Bone marrow (tissue), 2 donors: ENCODE data around the gene IDH3G.

Experiments
- DNase-seq, 2 donors: peaks; one replicate each; lab custom pipeline; 2025; lab: John Stamatoyannopoulos, UW

The IDH3G gene

DNA sequence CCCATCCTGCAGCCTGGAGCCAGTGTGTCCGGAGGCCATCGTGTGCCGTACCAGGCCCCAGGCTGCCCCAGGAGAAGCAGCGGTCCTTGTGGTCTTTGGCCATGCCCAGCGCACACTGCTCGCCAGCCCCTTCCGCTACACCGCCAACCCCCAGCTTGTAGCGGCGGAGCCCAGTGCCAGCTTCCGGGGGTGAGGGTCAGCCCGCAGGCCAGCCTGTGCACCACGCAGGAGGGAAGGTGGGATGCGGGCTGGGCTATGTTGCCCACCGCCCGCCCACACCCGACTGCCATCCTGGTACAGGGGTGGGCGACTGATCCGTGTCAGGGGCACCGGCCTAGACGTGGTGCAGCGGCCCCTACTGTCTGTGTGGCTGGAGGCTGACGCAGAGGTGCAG is 21.0 kb downstream of the IDH3G start:
- DNase-seq, result no peak

DNA sequence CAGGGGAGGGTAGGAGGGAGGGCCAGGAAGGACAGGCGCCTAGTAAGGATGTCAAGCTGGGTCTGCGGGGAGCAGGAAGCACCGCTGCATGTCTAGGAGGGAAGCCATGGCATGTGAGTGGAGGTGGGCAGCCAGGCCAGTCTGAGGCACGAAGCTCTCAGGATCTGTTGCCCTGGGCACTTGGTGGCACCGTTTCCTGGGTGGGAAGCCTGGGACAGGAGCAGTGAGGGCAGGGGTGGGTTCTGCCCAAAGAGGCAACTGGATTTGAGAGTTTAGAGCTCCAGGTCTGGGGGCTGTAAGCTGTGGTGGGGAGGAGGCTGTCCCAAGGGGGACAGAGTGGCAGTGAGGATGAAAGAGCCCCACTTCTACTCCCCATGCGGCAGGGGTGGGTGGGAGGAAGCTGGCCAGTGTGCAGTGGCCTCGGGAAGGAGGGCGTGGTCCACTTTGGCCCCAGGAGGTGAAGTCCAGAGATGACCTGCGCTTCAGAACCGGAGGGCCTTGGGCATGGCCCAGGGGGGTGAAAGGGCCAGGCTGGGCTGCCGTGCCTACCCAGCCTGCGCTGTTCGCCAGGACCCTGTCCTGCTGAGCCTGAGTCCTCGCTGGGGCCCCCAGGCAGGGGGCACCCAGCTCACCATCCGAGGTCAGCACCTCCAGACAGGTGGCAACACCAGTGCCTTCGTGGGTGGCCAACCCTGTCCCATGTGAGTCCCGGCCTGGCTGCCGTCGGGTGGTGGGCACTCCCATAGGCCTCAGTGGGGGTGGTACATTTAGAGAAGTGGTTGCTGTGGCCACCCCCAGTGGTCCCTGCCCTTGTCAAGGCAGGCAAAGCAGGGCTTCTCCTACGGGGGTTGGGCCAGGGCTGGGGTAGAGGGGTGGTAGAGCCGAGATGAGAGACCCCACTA is 21.6 kb downstream of the IDH3G start:
- DNase-seq, result no peak

DNA sequence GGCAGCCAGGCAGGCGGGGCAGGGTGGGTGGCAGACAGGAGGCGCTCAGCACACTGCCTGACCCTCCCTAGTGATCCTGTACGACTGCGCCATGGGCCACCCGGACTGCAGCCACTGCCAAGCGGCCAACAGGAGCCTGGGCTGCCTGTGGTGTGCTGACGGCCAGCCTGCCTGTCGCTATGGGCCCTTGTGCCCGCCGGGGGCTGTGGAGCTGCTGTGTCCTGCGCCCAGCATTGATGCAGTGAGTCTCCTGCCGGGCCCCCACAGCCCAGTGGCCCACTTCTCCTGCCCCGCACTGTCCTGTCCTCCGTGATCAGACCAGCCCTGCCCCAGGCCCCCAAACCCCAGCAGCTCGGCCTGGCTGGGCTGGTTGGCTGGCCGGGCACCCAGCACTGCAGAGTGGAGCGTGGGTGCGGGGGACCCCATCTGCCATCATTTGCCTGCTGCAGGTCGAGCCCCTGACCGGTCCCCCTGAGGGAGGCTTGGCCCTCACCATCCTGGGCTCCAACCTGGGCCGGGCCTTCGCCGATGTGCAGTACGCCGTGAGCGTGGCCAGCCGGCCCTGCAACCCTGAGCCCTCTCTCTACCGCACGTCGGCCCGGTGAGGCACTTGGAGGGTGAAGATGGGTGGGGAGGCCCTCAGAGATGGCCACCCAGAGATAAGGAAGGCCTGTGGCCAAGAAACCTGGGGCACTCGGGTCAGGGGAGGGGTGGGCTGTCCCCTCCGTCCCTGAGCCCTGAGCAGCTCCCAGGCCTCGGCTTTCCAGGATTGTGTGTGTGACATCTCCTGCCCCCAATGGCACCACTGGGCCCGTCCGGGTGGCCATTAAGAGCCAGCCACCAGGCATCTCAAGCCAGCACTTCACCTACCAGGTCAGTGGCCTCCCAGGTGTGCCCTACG is 22.5 kb downstream of the IDH3G start:
- DNase-seq, result no peak

DNA sequence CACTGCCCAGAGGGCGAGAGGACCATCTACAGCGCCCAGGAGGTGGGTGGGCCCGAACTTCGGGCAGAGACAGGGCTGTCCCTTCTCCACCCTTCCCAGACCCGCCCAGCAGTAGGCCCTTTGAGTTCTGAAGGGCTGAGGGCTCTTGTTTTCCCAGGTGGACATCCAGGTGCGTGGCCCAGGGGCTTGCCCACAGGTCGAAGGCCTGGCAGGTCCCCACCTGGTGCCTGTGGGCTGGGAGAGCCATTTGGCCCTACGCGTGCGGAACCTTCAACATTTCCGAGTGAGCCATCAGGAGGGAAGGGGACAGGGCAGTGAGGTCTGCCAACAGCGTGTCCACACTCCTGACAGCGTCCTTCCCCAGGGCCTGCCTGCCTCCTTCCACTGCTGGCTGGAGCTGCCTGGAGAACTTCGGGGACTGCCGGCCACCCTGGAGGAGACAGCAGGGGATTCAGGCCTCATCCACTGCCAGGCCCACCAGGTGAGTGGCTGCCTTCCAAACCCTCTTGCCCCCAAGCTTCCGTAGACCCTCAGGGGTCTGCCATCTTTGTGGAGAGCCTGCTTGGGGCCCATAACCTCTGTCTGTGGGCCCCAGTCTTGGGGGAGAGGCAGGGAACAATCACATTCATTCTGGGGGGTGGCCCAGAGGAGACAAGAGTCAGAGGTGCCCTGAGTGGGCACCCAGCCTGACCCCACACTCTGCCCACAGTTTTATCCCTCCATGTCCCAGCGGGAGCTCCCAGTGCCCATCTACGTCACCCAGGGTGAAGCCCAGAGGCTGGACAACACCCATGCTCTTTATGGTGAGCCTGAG is 23.4 kb downstream of the IDH3G start:
- DNase-seq, result no peak

DNA sequence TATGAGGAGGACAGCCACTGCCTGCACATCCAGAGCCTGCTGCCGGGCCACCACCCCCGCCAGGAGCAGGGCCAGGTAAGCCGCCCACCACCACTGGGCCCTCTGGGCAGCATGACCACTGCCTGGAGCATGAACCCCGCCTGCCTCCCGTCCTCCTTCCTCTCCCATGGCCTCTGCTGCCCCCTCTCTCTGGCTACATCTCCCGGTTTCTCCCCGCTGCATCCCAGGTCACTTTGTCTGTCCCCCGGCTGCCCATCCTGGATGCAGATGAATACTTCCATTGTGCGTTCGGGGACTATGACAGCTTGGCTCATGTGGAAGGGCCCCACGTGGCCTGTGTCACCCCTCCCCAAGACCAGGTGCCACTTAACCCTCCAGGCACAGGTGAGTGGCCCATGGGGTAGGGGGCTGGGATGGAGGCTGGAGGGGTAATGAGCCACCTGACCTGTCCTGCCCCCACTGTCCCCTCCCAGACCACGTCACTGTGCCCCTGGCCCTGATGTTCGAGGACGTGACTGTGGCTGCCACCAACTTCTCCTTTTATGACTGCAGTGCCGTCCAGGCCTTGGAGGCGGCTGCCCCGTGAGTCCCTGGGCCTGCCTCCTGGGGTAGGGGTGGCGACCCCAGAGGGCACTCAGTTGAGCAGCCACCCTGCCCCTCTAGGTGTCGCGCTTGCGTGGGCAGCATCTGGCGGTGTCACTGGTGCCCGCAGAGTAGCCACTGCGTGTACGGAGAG is 24.1 kb downstream of the IDH3G start:
- no peak for DNase-seq

DNA sequence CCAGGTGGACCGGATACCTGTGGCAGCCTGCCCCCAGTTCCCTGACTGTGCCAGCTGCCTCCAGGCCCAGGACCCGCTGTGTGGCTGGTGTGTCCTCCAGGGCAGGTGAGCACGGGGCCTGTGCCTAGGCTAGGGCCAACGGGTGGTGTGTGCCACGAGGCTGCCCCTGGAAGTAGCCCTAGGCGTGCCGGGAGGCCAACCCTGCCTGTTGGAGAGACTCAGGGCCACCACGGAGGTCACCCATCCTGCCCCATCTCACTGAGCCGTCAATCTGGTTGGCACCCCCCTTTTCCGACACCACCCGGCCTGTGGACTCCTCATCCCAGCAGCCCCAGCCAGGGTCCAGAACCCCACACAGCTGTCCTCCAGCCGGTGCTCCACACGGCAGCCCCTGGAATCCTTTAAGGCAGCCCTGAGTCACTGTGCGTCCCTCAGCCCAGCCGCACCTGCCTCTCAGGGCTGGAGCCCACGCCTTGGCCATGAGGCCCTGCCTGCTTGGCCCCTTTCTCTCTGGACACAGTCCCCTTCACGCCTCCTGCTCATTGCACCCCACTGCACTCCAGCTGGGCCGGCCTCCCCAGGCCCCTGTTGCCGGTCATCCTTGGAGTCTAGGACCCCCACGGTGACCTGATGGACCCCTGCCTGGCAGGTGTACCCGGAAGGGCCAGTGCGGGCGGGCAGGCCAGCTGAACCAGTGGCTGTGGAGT is 24.9 kb downstream of the IDH3G start:
- no peak for DNase-seq

DNA sequence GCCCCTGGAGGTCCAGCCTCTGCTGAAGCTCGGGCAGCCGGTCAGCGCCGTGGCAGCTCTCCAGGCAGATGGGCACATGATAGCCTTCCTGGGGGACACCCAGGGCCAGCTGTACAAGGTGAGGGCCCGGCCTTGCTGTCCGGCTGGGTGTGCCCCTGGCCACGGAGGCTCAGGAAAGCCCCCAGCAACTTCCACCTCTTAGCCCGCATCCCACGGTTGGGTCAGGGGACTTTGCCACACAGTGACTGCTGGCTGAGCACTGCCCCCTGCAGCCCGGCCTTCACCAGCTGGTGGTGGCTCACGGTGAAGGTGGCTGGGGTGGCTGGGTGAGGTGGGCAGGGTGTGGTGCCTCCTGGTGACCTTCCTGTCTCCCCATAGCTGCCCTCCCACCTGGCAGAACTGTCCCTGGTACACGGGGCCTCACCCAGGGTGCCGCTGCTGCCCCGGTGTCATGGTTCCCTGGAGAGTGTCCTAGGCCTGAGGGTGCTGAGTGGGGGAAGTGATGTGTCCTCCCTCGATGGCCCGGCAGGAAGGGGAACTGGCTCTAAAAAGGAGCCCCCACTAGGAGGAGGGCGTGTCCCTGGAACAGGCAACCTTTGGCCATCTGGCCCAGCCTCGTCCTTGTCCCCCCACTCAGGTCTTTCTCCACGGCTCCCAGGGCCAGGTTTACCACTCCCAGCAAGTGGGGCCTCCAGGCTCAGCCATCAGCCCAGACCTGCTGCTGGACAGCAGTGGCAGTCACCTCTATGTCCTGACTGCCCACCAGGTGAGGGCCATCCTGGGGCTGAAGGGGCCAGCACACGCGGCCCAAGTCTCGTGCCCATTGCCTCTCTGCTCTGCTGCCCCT is 25.6 kb downstream of the IDH3G start:
- no peak for DNase-seq

DNA sequence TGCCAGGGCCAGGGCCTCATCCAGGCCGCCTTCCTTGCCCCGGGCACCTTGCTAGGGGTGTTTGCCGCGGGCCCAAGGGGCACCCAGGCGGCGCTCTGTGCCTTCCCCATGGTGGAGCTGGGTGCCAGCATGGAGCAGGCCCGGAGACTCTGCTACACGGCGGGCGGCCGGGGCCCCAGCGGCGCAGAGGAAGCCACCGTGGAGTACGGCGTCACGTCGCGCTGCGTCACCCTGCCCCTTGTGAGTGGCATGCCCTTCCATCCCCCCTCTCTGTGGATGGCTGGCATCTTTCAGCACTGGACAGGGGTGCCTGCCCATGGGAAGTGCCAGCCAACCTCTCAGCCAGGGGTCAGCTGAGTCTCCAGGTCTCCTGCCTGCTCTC is 26.5 kb downstream of the IDH3G start:
- DNase-seq, result no peak

DNA sequence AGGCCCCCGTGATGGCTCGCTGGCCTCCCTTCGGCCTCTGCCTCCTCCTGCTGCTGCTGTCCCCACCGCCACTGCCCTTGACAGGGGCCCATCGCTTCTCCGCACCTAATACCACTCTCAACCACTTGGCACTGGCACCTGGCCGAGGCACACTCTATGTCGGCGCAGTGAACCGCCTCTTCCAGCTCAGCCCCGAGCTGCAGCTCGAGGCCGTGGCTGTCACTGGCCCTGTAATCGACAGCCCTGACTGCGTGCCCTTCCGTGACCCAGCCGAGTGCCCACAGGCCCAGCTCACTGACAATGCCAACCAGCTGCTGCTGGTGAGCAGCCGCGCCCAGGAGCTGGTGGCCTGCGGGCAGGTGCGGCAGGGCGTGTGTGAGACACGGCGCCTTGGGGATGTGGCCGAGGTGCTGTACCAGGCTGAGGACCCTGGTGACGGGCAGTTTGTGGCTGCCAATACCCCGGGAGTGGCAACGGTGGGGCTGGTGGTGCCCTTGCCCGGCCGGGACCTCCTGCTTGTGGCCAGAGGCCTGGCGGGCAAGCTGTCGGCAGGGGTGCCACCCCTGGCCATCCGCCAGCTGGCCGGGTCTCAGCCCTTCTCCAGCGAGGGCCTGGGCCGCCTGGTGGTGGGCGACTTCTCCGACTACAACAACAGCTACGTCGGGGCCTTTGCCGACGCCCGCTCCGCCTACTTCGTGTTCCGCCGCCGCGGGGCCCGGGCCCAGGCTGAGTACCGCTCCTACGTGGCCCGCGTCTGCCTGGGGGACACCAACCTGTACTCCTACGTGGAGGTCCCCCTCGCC is 27.1 kb downstream of the IDH3G start:
- no peak for DNase-seq

DNA sequence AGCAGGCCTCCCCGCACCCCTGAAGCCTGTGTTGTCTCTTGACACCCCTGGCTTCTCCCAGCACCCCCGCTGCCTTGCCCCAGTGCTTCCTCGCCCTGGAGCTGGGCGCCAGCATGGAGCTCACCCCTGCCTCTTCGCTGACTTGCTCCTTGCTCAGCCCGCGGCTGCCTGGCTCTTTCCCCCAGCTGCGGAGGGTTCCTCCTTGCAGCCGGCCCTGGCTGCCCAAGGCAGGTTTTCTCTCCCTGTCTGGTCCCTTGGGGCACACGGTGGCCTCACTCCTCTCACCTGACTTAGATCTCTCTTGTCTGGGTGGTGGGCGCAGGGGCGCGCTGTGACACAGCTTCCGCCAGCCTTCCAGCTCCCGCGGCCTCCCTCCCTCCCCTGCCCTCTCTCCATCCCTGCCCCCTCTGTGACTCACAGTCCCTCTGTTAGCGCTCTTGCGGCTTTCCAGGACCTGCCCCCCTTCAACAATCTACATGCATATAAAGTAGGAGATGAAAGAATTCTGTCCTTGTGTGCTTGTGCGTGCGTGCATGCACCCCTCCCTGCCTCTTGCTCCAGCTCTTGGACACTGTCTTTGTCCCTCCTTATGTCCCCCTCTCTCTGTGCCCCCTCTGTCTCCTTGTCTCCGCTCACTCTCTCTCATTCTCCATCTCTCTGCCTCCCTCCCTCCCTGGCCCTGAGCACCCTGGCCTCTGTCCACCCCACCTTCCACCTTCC is 27.9 kb downstream of the IDH3G start:
- DNase-seq, result peak; percentile 4 to 73

DNA sequence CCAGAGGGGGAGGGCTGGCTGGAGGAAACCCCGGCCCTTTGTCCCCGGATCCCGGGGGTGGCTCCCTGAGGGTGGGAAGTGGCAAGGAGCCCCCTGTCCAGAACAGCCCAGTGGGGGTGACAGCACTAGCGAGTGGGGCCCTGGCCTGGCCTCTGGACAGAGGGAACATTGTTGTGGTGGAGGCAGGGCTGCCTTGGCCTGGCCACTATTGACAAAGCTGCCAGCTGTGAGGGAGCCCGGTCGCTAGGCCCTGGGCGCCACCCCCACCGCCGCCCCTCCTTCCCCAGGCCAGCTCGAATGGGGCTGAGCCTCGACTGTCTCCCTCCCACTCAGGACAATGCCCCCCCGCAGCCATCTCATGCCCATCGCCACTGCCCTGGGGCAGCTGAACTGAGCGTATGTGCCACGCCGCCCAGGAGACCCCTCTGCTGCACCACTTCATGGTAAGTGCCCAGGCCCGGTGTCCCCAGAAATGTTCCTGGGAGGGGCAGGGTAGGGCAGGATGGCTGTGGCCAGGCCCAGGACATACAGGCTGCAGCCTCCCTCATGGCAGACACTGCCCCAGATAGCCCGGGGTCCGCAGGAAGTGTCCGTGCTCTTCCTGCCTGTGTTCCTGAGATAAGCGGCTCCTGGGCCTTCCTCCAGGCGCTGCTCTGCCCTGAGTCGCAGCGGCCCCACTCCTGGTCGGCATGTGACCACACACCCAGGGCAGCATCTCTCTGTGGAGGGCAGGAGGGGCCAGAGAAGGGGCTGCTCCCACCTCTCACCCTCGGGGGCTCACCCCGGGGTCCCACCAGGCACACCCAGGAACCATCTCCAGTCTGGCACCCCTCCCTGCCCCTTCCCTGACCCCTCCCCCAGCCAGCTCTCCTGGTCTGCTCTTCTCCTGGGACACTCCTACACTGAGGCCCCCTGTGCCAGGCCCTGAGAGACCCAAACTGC is 28.8 kb downstream of the IDH3G start:
- DNase-seq, result no peak

DNA sequence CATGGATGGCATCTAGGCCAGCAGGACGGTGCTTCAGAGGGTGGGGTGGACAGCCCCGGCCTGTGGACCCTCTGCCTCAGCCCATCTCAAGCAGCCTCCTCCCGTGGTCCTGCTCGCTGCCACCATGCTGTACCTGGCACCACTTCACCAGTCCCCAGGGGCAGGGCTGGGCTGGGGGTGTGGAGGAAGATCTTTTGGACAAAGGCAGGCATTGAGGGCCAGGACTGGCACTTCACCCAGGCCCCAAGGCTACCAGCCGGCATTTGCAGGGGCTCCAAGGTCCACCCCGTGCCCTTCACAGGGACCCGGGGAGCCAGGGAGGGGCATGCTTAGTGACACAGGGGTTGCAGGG is 29.4 kb downstream of the IDH3G start:
- no peak for DNase-seq

DNA sequence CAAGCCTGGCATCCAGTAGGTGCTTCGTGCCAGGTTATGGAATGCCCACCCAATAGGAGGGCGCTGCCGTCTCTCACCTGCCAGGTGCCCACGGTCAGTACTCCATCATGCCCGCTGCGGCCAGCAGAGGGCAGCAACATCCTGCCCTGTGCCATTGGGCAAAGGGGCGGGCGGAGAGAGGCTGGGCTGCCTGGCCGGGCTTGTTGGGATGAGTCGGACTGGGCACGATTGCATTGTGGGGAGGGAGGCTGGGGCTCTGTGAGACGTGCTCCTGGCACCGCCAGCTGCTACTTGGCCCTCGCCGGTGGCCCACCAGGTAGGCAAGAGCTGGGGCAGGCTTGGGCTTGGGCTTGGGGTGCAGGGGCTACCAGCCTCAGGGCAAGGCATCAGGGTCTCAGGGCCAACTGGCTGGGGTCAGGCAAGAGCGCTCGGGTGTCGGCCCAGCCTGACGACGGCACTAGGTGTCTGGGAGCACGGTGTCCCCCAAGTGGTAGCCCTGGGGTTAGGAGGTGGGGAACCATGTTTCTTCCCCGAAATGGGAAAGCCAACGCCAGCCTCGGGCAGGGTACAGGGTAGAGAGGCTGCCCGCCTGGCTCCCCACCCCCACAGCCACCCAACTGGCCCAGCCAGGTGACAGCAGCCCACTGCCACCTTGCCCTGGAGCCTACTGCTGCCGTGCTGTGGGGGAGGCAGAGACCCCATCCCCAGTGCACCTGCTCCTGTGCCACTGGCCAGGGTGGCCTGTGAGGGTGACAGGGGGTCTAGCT is 30.0 kb downstream of the IDH3G start, which contains the start of gene PLXNB3:
Gene PLXNB3 (plus strand): TSS at position 261 of the 767 bp plus-strand sequence. CDS start 1,287 bp downstream, outside the sequence.
- DNase-seq, result peak; percentile 15 to 47

DNA sequence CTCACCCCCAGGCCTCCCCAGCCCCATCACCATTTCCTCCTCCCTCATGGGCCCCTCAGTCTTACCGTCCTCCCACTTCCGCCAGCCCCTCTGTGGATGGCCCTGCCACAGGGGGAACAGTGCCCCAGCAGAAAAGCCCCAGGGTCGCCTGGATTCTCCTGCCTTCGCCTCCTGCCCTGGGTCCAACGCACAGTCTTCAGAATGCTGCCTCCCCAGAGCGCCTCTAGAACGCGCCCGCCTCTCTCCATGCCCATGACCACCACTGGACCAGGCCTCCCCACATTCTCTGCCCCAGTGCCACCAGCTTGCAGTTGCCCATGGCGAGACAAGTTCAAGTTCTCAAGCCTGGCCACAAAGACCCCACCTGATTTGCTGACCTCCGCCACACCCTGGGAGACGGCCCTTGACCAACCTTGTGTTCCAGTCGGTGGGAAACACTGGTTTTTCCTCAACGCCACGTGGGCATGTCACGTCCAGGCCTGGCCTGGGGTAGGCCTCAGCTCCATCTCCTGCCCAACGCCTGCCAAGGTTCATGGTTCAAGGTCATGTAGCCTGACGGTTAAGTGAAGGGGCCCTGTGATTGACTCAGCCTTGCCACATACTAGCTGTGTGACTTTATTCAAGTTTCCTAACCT is 30.8 kb downstream of the IDH3G start:
- DNase-seq, result no peak

DNA sequence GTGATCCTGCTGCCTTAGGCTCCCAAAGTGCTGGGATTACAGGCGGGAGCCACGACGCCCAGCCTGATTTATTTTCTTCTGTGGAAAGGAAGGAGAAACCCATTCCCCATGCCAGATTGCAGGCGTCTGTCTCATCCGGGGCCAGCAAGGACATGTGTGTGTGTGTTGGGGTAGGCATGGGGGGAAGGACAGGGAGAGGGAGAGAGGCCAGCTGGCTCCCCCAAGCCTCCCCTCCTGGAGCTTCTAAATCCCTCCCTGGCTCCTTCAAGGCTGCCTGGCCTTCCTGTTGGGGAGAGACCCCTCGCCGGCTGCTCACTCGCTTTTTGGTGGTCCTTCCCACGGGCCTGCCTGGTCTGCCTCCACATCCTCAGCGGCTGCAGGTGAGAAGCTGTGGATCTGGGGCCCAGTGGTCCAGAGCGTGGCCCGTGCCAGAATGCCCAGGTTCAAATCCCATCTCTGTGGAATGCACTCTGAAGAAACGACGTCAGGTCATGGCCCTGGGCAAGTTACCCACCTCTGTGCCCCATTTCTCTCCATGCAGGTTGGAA is 31.5 kb downstream of the IDH3G start:
- DNase-seq, result no peak

DNA sequence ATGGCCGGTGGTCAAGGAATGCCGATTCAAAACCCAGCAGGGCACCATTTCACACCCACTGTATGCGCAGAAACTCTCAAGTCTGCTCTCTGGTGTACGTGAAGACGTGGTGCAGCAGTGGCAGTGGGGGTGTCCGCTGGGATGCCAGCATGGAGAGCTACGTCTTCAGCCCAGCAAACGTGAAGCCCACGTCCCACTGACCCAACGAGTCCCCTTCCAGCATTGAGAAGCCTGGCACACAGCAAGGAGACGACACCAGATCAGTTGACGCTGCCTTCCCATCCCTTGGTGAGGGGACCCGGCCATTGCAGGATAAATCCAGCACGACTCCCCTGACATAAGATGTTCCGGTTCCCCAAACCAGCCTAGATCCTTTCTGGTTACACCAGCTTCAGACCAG is 32.3 kb downstream of the IDH3G start:
- DNase-seq, result no peak
